ENCODE results near the gene DNMT3A.

The DNMT3A gene

DNA sequence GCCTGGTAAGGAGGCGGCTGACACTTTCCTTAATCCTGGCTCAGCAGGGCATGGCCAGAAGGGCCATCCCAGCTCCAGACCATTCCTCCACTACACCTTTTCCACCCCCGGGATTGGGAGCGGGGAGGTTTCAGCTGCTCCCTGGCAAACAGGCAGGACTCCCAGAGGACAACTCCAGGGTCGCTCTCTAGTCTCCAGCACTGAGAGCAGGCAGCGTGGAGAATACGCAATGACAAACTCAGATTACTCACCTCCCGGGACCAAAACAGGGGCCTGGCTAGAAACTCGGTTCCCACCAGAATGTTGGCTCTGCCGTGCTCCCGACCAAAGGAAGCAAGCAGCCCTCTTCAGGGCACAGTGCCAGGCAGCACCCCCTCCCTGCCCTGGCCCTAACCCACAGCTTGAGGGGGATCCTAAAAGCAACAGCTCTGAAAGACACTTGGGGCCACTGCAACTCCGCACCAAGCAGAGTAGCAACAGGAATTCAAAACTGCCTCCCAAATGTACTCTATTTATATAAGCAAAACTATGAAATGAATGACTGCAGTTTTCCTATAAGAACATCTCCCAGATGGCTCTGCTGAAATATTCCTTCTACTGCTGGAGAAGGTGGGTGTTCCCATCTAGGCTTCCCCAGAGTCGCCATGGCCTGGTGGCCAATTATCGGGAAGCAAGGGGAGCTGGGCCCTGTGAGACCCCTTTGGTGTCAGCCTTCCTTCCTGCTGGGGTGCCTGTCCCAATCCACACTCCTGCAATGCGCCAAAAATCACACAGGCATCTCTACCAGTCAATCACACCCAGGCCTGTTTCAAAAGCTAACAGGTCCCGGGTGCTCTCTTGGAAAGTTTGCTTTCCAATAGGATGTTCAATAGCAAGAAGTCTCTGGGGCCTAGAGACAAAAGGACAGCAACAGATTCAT lies 112.2 kb downstream of the DNMT3A start:
- H3K36me3 ChIP-seq (ENCODE audit: insufficient read depth, low read length), result peaks cover 37% of the 10 kb centered on the region
- H3K9ac ChIP-seq (ENCODE audit: low read depth, low read length), result no peak overlapping the region
- peak overlapping the region; percentile 68 for H3K27ac ChIP-seq (ENCODE audit: low read depth, low read length)
- 76% methylated on average over 15 of the region's 15 CpGs for WGBS
- no peak overlapping the region for H3K4me3 ChIP-seq (ENCODE audit: low read length)
- H3K4me1 ChIP-seq (ENCODE audit: insufficient read depth, low read length), result peaks cover 31% of the 10 kb centered on the region
- H3K27me3 ChIP-seq (ENCODE audit: insufficient read depth, low read length), result no peaks in the 10 kb centered on the region
- no peaks in the 10 kb centered on the region for H3K9me3 ChIP-seq (ENCODE audit: insufficient read depth, low read depth, low read length)

DNA sequence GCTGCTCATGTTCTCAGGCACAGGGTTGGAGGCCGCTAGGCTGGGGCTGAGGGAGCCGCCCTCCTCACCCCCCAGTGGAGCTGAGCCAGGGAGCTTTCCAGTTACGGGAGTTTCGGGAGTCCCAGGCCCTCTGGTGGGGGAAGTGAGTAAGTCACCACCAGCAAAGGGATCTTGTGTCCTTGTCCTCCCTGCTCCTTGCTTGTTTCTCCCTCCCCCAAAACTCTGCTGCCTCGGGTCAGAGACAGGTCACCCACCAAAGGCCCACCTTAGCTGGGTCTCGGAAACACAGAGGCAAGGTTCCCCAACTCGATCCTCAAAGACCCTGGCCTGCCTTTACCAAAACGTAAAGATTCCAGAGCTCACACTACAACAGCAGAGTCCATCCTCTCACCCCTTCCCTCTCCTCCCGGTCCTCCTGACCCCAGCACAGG lies 112.9 kb downstream of the DNMT3A start:
- WGBS, result 14% methylated on average over 8 of the region's 9 CpGs
- Histone ChIP-seq H3K9ac (ENCODE audit: low read depth, low read length) (no peak overlapping the region), H3K27me3 (ENCODE audit: insufficient read depth, low read length) (no peaks in the 10 kb centered on the region), H3K9me3 (ENCODE audit: insufficient read depth, low read depth, low read length) (no peaks in the 10 kb centered on the region), H3K27ac (ENCODE audit: low read depth, low read length) (peak overlapping the region; percentile 68), H3K4me3 (ENCODE audit: low read length) (no peak overlapping the region), H3K36me3 (ENCODE audit: insufficient read depth, low read length) (peaks cover 30% of the 10 kb centered on the region), H3K4me1 (ENCODE audit: insufficient read depth, low read length) (peaks cover 31% of the 10 kb centered on the region)

DNA sequence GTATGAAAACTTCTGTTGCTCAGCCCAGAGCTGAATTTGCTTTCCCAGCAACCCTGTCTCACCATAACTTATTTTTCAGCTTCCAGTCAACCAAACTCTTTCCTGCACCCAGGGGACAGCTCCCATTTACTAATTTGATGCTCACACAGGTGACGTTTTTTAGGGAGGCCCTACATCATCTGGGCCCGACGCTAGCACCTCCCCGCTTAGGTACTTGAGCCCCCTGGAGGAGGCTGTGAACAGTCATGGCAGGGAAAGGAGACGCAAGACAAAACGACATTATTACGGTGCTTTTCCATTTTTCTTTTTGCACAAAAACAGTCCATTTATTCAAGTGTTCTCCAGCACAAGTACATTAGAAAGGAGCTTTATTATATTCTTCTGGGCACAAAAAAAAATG lies 114.1 kb downstream of the DNMT3A start:
- H3K9ac ChIP-seq (ENCODE audit: low read depth, low read length), result no peak overlapping the region
- H3K9me3 ChIP-seq (ENCODE audit: insufficient read depth, low read depth, low read length), result no peaks in the 10 kb centered on the region
- H3K4me3 ChIP-seq (ENCODE audit: low read length), result no peak overlapping the region
- H3K27me3 ChIP-seq (ENCODE audit: insufficient read depth, low read length), result no peaks in the 10 kb centered on the region
- H3K27ac ChIP-seq (ENCODE audit: low read depth, low read length), result no peak overlapping the region
- H3K36me3 ChIP-seq (ENCODE audit: insufficient read depth, low read length), result peaks cover 18% of the 10 kb centered on the region
- H3K4me1 ChIP-seq (ENCODE audit: insufficient read depth, low read length), result peaks cover 31% of the 10 kb centered on the region
- 82% methylated on average over 7 of the region's 7 CpGs for WGBS

DNA sequence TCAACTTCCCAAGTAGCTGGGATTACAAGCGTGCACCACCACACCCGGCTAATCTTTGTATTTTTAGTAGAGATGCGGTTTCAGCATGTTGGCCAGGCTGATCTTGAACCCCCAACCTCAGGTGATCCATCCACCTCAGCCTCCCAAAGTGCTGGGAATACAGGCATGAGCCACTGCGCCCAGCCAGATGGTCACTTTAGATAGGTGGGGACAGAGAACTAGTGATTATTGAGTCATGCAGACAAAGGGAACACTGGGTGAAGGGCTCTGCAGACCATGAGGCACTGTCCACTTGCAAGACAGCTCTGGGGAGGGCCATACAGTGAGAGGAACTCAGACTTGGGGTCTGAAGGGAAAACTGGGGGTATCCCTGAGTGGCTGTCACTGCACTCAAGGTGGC lies 114.9 kb downstream of the DNMT3A start:
- H3K9ac ChIP-seq (ENCODE audit: low read depth, low read length), result no peak overlapping the region
- peaks cover 31% of the 10 kb centered on the region for H3K4me1 ChIP-seq (ENCODE audit: insufficient read depth, low read length)
- peaks cover 10% of the 10 kb centered on the region for H3K36me3 ChIP-seq (ENCODE audit: insufficient read depth, low read length)
- no peaks in the 10 kb centered on the region for H3K27me3 ChIP-seq (ENCODE audit: insufficient read depth, low read length)
- WGBS, result 91% methylated on average over 4 of the region's 4 CpGs
- no peak overlapping the region for H3K27ac ChIP-seq (ENCODE audit: low read depth, low read length)
- H3K4me3 ChIP-seq (ENCODE audit: low read length), result no peak overlapping the region
- H3K9me3 ChIP-seq (ENCODE audit: insufficient read depth, low read depth, low read length), result no peaks in the 10 kb centered on the region

- Histone ChIP-seq H3K4me3 (ENCODE audit: low read length) (no peak overlapping the region), H3K9ac (ENCODE audit: low read depth, low read length) (no peak overlapping the region), H3K27ac (ENCODE audit: low read depth, low read length) (no peak overlapping the region), H3K4me1 (ENCODE audit: insufficient read depth, low read length) (0 out of 2 replicates have a peak, but pooled peaks cover 2% of the 10 kb centered on the region), H3K9me3 (ENCODE audit: insufficient read depth, low read depth, low read length) (no peaks in the 10 kb centered on the region), H3K27me3 (ENCODE audit: insufficient read depth, low read length) (no peaks in the 10 kb centered on the region), H3K36me3 (ENCODE audit: insufficient read depth, low read length) (no peaks in the 10 kb centered on the region)
- 75% methylated on average over 5 of the region's 5 CpGs for WGBS
Observed at GRCh38 chr2:25222477-25223121, 119.1 kb downstream of the DNMT3A start.

- Histone ChIP-seq H3K27me3 (ENCODE audit: insufficient read depth, low read length) (no peaks in the 10 kb centered on the region), H3K4me3 (ENCODE audit: low read length) (no peak overlapping the region), H3K4me1 (ENCODE audit: insufficient read depth, low read length) (no peaks in the 10 kb centered on the region), H3K9ac (ENCODE audit: low read depth, low read length) (no peak overlapping the region), H3K36me3 (ENCODE audit: insufficient read depth, low read length) (no peaks in the 10 kb centered on the region), H3K27ac (ENCODE audit: low read depth, low read length) (no peak overlapping the region), H3K9me3 (ENCODE audit: insufficient read depth, low read depth, low read length) (no peaks in the 10 kb centered on the region)
- WGBS, result 92% methylated on average over 4 of the region's 4 CpGs
Observed at GRCh38 chr2:25221579-25221978, 120.1 kb downstream of the DNMT3A start.

GRCh38 chr2:25220313-25220712 lies 121.4 kb downstream of the DNMT3A start:
- no peak overlapping the region for H3K9ac ChIP-seq (ENCODE audit: low read depth, low read length)
- no peak overlapping the region for H3K27ac ChIP-seq (ENCODE audit: low read depth, low read length)
- no peaks in the 10 kb centered on the region for H3K4me1 ChIP-seq (ENCODE audit: insufficient read depth, low read length)
- H3K4me3 ChIP-seq (ENCODE audit: low read length), result no peak overlapping the region
- H3K36me3 ChIP-seq (ENCODE audit: insufficient read depth, low read length), result no peaks in the 10 kb centered on the region
- H3K27me3 ChIP-seq (ENCODE audit: insufficient read depth, low read length), result no peaks in the 10 kb centered on the region
- H3K9me3 ChIP-seq (ENCODE audit: insufficient read depth, low read depth, low read length), result no peaks in the 10 kb centered on the region
- 92% methylated on average over 3 of the region's 3 CpGs for WGBS

GRCh38 chr2:25219621-25220020 lies 122.1 kb downstream of the DNMT3A start:
- WGBS, result 77% methylated on average over 3 of the region's 3 CpGs
- Histone ChIP-seq H3K4me1 (ENCODE audit: insufficient read depth, low read length) (no peaks in the 10 kb centered on the region), H3K36me3 (ENCODE audit: insufficient read depth, low read length) (no peaks in the 10 kb centered on the region), H3K27ac (ENCODE audit: low read depth, low read length) (no peak overlapping the region), H3K9ac (ENCODE audit: low read depth, low read length) (no peak overlapping the region), H3K27me3 (ENCODE audit: insufficient read depth, low read length) (no peaks in the 10 kb centered on the region), H3K4me3 (ENCODE audit: low read length) (no peak overlapping the region), H3K9me3 (ENCODE audit: insufficient read depth, low read depth, low read length) (no peaks in the 10 kb centered on the region)

DNA sequence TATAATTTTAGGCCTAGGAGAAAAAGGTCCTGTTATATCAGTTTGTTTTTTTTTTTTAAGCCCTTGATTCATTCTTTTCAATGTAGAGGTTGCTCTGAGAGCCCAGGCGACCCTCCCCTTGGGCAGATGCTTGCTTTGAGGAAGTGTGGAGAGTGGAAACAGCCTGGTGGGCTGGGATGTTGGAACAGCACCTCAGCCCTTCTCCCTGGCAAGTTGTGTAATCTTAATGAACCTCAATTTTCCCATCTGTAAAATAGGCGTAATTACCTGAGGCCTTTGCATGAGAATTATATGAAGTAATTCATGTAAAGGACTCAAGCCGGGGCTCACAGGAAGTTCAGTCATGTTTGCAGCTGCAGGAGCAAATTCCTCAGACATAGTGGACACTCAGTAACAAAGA lies 123.6 kb downstream of the DNMT3A start:
- Histone ChIP-seq H3K27ac (ENCODE audit: low read depth, low read length) (no peak overlapping the region), H3K9me3 (ENCODE audit: insufficient read depth, low read depth, low read length) (no peaks in the 10 kb centered on the region), H3K27me3 (ENCODE audit: insufficient read depth, low read length) (no peaks in the 10 kb centered on the region), H3K4me3 (ENCODE audit: low read length) (no peak overlapping the region), H3K9ac (ENCODE audit: low read depth, low read length) (no peak overlapping the region), H3K36me3 (ENCODE audit: insufficient read depth, low read length) (no peaks in the 10 kb centered on the region), H3K4me1 (ENCODE audit: insufficient read depth, low read length) (no peaks in the 10 kb centered on the region)
- WGBS, result 95% methylated on average over 3 of the region's 3 CpGs

GRCh38 chr2:25215948-25216679 lies 125.6 kb downstream of the DNMT3A start:
- Histone ChIP-seq H3K9me3 (ENCODE audit: insufficient read depth, low read depth, low read length) (no peaks in the 10 kb centered on the region), H3K9ac (ENCODE audit: low read depth, low read length) (peak overlapping the region; percentile 67), H3K27me3 (ENCODE audit: insufficient read depth, low read length) (no peaks in the 10 kb centered on the region), H3K4me3 (ENCODE audit: low read length) (peak overlapping the region; percentile 63), H3K36me3 (ENCODE audit: insufficient read depth, low read length) (no peaks in the 10 kb centered on the region), H3K4me1 (ENCODE audit: insufficient read depth, low read length) (no peaks in the 10 kb centered on the region), H3K27ac (ENCODE audit: low read depth, low read length) (peak overlapping the region; percentile 62; the same call in 1 of the 2 replicates)
- 3% methylated on average over 70 of the region's 71 CpGs for WGBS

DNA sequence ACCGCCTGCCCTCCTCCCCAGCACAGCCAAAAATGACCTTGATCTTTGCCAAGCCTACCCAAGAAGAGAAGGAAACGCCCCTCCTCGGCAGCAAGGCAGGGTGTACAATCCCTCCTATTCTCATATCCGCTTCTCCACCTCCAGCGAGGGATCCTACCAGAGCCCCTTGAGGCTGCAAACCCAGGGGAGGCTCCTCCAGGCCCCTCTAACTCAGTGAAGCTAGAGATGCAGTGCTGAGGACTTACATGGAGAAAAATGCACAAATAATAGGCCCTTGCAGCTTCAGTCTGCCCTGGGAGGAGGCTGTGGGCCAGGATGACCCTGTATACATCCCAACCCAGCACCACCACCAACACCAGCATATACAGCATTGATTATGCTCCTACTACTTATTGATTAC lies 126.5 kb downstream of the DNMT3A start:
- Histone ChIP-seq H3K36me3 (ENCODE audit: insufficient read depth, low read length) (no peaks in the 10 kb centered on the region), H3K4me1 (ENCODE audit: insufficient read depth, low read length) (no peaks in the 10 kb centered on the region), H3K4me3 (ENCODE audit: low read length) (peak overlapping the region; percentile 63), H3K9me3 (ENCODE audit: insufficient read depth, low read depth, low read length) (no peaks in the 10 kb centered on the region), H3K27ac (ENCODE audit: low read depth, low read length) (no peak overlapping the region), H3K27me3 (ENCODE audit: insufficient read depth, low read length) (no peaks in the 10 kb centered on the region), H3K9ac (ENCODE audit: low read depth, low read length) (peak overlapping the region; percentile 67)
- 85% methylated on average over 5 of the region's 5 CpGs for WGBS

Data from HUES64 (cell line).